Measurements from ENCODE around the gene VN1R5. TPM values are rescaled to one million over a fixed set of nuclear protein-coding genes. Genes with fewer than 3 reads are reported as not detected.

The VN1R5 gene
- total and polyA plus RNA-seq, 4 donors, result not detected

GRCh38 chr1:247295746-247296145 is 39.9 kb downstream of the VN1R5 start:
- no peak overlapping the region for H3K27ac ChIP-seq (ENCODE audit: low read depth in 1 of 2, low read length in 1 of 2)
- peaks cover 0 to 8% (median 0%) of the 10 kb centered on the region in 4 donors for H3K9me3 ChIP-seq (ENCODE audit: control insufficient read depth in 4 of 4, insufficient read depth in 3 of 4, low read length in 3 of 4)
- no peaks in the 10 kb centered on the region for H3K27me3 ChIP-seq (ENCODE audit: control insufficient read depth in 3 of 3, insufficient read depth in 3 of 3, low read length in 2 of 3)
- no peak for TF ChIP-seq CTCF (IDR thresholded peaks at IDR 0.05; ENCODE audit: control extremely low read depth, extremely low read depth)
- peaks cover 0 to 13% (median 6%) of the 10 kb centered on the region in 4 donors for H3K36me3 ChIP-seq (ENCODE audit: control insufficient read depth in 4 of 4, insufficient read depth in 4 of 4, low read length in 4 of 4)
- no peak overlapping the region for H3K9ac ChIP-seq (ENCODE audit: insufficient read depth in 1 of 2, low read length in 2 of 2)
- H3K4me3 ChIP-seq, result no peak overlapping the region
- WGBS, 2 donors, result 60 to 68% methylated on average over 5 of the region's 5 CpGs
- DNase-seq (no peak), ATAC-seq (ENCODE audit: insufficient read depth, low FRiP score) (no peak)
- no peaks in the 10 kb centered on the region for H3K4me1 ChIP-seq (ENCODE audit: control insufficient read depth in 5 of 5, insufficient read depth in 5 of 5, low read length in 5 of 5)

GRCh38 chr1:247296599-247297180 is 40.8 kb downstream of the VN1R5 start:
- Histone ChIP-seq H3K9ac (ENCODE audit: insufficient read depth in 1 of 2, low read length in 2 of 2) (no peak overlapping the region), H3K27me3 (ENCODE audit: control insufficient read depth in 3 of 3, insufficient read depth in 3 of 3, low read length in 2 of 3) (no peaks in the 10 kb centered on the region), H3K36me3 (ENCODE audit: control insufficient read depth in 4 of 4, insufficient read depth in 4 of 4, low read length in 4 of 4) (peaks cover 0 to 21% (median 10%) of the 10 kb centered on the region in 4 donors), H3K4me1 (ENCODE audit: control insufficient read depth in 5 of 5, insufficient read depth in 5 of 5, low read length in 5 of 5) (no peaks in the 10 kb centered on the region), H3K9me3 (ENCODE audit: control insufficient read depth in 4 of 4, insufficient read depth in 3 of 4, low read length in 3 of 4) (peaks cover 0 to 7% (median 0%) of the 10 kb centered on the region in 4 donors), H3K27ac (ENCODE audit: low read depth in 1 of 2, low read length in 1 of 2) (no peak overlapping the region), H3K4me3 (no peak overlapping the region)
- no peak for TF ChIP-seq CTCF (IDR thresholded peaks at IDR 0.05; ENCODE audit: control extremely low read depth, extremely low read depth)
- no peak for ATAC-seq (ENCODE audit: insufficient read depth, low FRiP score)
- DNase-seq, result no peak
- WGBS, 2 donors, result 94 to 95% methylated on average over 8 of the region's 8 CpGs

- H3K27ac ChIP-seq (ENCODE audit: low read depth in 1 of 2, low read length in 1 of 2), result no peak overlapping the region
- DNase-seq (no peak), ATAC-seq (ENCODE audit: insufficient read depth, low FRiP score) (no peak)
- no peak for TF ChIP-seq CTCF (IDR thresholded peaks at IDR 0.05; ENCODE audit: control extremely low read depth, extremely low read depth)
- H3K9me3 ChIP-seq (ENCODE audit: control insufficient read depth in 4 of 4, insufficient read depth in 3 of 4, low read length in 3 of 4), result peaks cover 0 to 7% (median 0%) of the 10 kb centered on the region in 4 donors
- no peaks in the 10 kb centered on the region for H3K4me1 ChIP-seq (ENCODE audit: control insufficient read depth in 5 of 5, insufficient read depth in 5 of 5, low read length in 5 of 5)
- H3K36me3 ChIP-seq (ENCODE audit: control insufficient read depth in 4 of 4, insufficient read depth in 4 of 4, low read length in 4 of 4), result peaks cover 1 to 23% (median 10%) of the 10 kb centered on the region in 4 donors
- WGBS, 2 donors, result 82 to 84% methylated on average over 9 of the region's 9 CpGs
- no peak overlapping the region for H3K9ac ChIP-seq (ENCODE audit: insufficient read depth in 1 of 2, low read length in 2 of 2)
- H3K4me3 ChIP-seq, result no peak overlapping the region
- H3K27me3 ChIP-seq (ENCODE audit: control insufficient read depth in 3 of 3, insufficient read depth in 3 of 3, low read length in 2 of 3), result no peaks in the 10 kb centered on the region
Observed at GRCh38 chr1:247297263-247298123, 41.6 kb downstream of the VN1R5 start.
